SJSA1 (cell line): ENCODE results near the gene GRAMD1B. TPM values are rescaled to one million over a fixed set of nuclear protein-coding genes. Genes with fewer than 3 reads are reported as not detected.

ENCODE experiments used
- DNase-seq, 2 experiments: peaks; one replicate each; pipeline ENCODE4 v3.0.0-alpha.2; 2015 to 2020; ENCODE audit warnings: low spot score in 2 of 2, low read depth in 1 of 2
- H3K27ac ChIP-seq: fragments of 250-450 bp; sonication (Bioruptor Pico); 2 replicates; pipeline ENCODE4 v1.5.1; 2020; ENCODE audit warnings: mild to moderate bottlenecking, moderate library complexity
- H3K27me3 ChIP-seq: fragments of 250-450 bp; sonication (Bioruptor Pico); replicated peaks from 2 replicates; pipeline ENCODE4 v1.5.1; 2020; ENCODE audit warnings: mild to moderate bottlenecking, moderate library complexity
- H3K36me3 ChIP-seq: fragments of 250-450 bp; sonication (Bioruptor Pico); 2 replicates; pipeline ENCODE4 v1.5.1; 2020; ENCODE audit warnings: mild to moderate bottlenecking
- H3K4me1 ChIP-seq: fragments of 250-450 bp; sonication (Bioruptor Pico); replicated peaks from 2 replicates; pipeline ENCODE4 v1.6.1; 2021; ENCODE audit warnings: mild to moderate bottlenecking
- H3K4me3 ChIP-seq: fragments of 250-450 bp; sonication (Bioruptor Pico); 2 replicates; pipeline ENCODE4 v1.5.1; 2020; ENCODE audit warnings: mild to moderate bottlenecking
- H3K9me3 ChIP-seq: fragments of 250-450 bp; sonication (Bioruptor Pico); replicated peaks from 2 replicates; pipeline ENCODE4 v1.5.1; 2020; ENCODE audit warnings: mild to moderate bottlenecking
- total RNA-seq: library from RNA; depleted of rRNA; stranded (reverse); fragments of >200 nt; shearing (Covaris generic); gene quantifications from 2 replicates; pipeline ENCODE4 v1.2.3, GENCODE V29; 2014; rRNA removed

GRAMD1B gene
- 2.2 and 6.8 TPM in 2 replicates for total RNA-seq

- Histone ChIP-seq H3K27me3 (0 out of 2 replicates have a peak, but pooled peaks cover 4% of the 10 kb centered on the region), H3K9me3 (no peaks in the 10 kb centered on the region), H3K27ac (no peak within 1 kb of the TSS), H3K36me3 (no peaks in the 10 kb centered on the region), H3K4me3 (peak within 1 kb of the TSS; percentile 31), H3K4me1 (peaks cover 5% of the 10 kb centered on the region)
- DNase-seq: peak in 1 of 2 experiments; percentile 6
Observed at GRCh38 chr11:123429913-123430720, at the start of gene GRAMD1B. GRAMD1B (plus strand) TSS chr11:123430269; CDS start chr11:123430793, 524 bp downstream.

GRCh38 chr11:123381149-123381548 lies 48.9 kb upstream of the GRAMD1B start:
- Histone ChIP-seq H3K27me3 (no peaks in the 10 kb centered on the region), H3K9me3 (no peaks in the 10 kb centered on the region), H3K27ac (no peak overlapping the region)

GRCh38 chr11:123381817-123382554 lies 48.1 kb upstream of the GRAMD1B start:
- H3K9me3 ChIP-seq: no peaks in the 10 kb centered on the region
- H3K36me3 ChIP-seq: no peaks in the 10 kb centered on the region
- no peak for DNase-seq
- H3K27ac ChIP-seq: no peak overlapping the region
- H3K4me3 ChIP-seq: no peak overlapping the region
- no peaks in the 10 kb centered on the region for H3K4me1 ChIP-seq
- H3K27me3 ChIP-seq: no peaks in the 10 kb centered on the region

More at GRCh38 chr11:123381149-123381548, 48.9 kb upstream of the GRAMD1B start:
- no peak for DNase-seq
- no peaks in the 10 kb centered on the region for H3K4me1 ChIP-seq
- no peaks in the 10 kb centered on the region for H3K36me3 ChIP-seq
- no peak overlapping the region for H3K4me3 ChIP-seq

- Histone ChIP-seq H3K27me3 (no peaks in the 10 kb centered on the region), H3K36me3 (no peaks in the 10 kb centered on the region), H3K4me1 (no peaks in the 10 kb centered on the region), H3K9me3 (no peaks in the 10 kb centered on the region), H3K27ac (no peak overlapping the region), H3K4me3 (no peak overlapping the region)
- DNase-seq: no peak
Observed at GRCh38 chr11:123382555-123383074, 47.5 kb upstream of the GRAMD1B start.

- H3K4me3 ChIP-seq: no peak overlapping the region
- H3K36me3 ChIP-seq: no peaks in the 10 kb centered on the region
- H3K27ac ChIP-seq: no peak overlapping the region
- no peaks in the 10 kb centered on the region for H3K9me3 ChIP-seq
- H3K27me3 ChIP-seq: no peaks in the 10 kb centered on the region
- DNase-seq: no peak
- H3K4me1 ChIP-seq: no peaks in the 10 kb centered on the region
Observed at GRCh38 chr11:123384116-123384515, 46.0 kb upstream of the GRAMD1B start.

- Histone ChIP-seq H3K36me3 (no peaks in the 10 kb centered on the region), H3K27ac (no peak overlapping the region), H3K9me3 (no peaks in the 10 kb centered on the region), H3K4me3 (no peak overlapping the region), H3K4me1 (no peaks in the 10 kb centered on the region), H3K27me3 (no peaks in the 10 kb centered on the region)
- DNase-seq: no peak
Observed at GRCh38 chr11:123386796-123387510, 43.1 kb upstream of the GRAMD1B start.

GRCh38 chr11:123388640-123389039 lies 41.4 kb upstream of the GRAMD1B start:
- no peaks in the 10 kb centered on the region for H3K9me3 ChIP-seq
- no peaks in the 10 kb centered on the region for H3K4me1 ChIP-seq
- no peak overlapping the region for H3K27ac ChIP-seq
- no peak overlapping the region for H3K4me3 ChIP-seq
- DNase-seq: no peak
- H3K36me3 ChIP-seq: no peaks in the 10 kb centered on the region
- no peaks in the 10 kb centered on the region for H3K27me3 ChIP-seq

- H3K27ac ChIP-seq: no peak overlapping the region
- no peak for DNase-seq
- H3K4me1 ChIP-seq: no peaks in the 10 kb centered on the region
- no peaks in the 10 kb centered on the region for H3K9me3 ChIP-seq
- no peak overlapping the region for H3K4me3 ChIP-seq
- no peaks in the 10 kb centered on the region for H3K36me3 ChIP-seq
- no peaks in the 10 kb centered on the region for H3K27me3 ChIP-seq
Observed at GRCh38 chr11:123390146-123390545, 39.9 kb upstream of the GRAMD1B start.

GRCh38 chr11:123391646-123392348 lies 38.3 kb upstream of the GRAMD1B start:
- H3K4me1 ChIP-seq: no peaks in the 10 kb centered on the region
- no peaks in the 10 kb centered on the region for H3K36me3 ChIP-seq
- no peaks in the 10 kb centered on the region for H3K9me3 ChIP-seq
- no peak overlapping the region for H3K4me3 ChIP-seq
- no peaks in the 10 kb centered on the region for H3K27me3 ChIP-seq
- H3K27ac ChIP-seq: no peak overlapping the region
- no peak for DNase-seq

- H3K4me3 ChIP-seq: no peak overlapping the region
- no peaks in the 10 kb centered on the region for H3K9me3 ChIP-seq
- H3K27me3 ChIP-seq: no peaks in the 10 kb centered on the region
- no peaks in the 10 kb centered on the region for H3K4me1 ChIP-seq
- H3K36me3 ChIP-seq: no peaks in the 10 kb centered on the region
- no peak overlapping the region for H3K27ac ChIP-seq
- no peak for DNase-seq
Observed at GRCh38 chr11:123392431-123392830, 37.6 kb upstream of the GRAMD1B start.

- Histone ChIP-seq H3K27ac (no peak overlapping the region), H3K4me3 (no peak overlapping the region), H3K36me3 (no peaks in the 10 kb centered on the region), H3K9me3 (no peaks in the 10 kb centered on the region), H3K27me3 (no peaks in the 10 kb centered on the region), H3K4me1 (no peaks in the 10 kb centered on the region)
- DNase-seq: no peak
Observed at GRCh38 chr11:123392844-123393243, 37.2 kb upstream of the GRAMD1B start.

- no peaks in the 10 kb centered on the region for H3K9me3 ChIP-seq
- no peaks in the 10 kb centered on the region for H3K36me3 ChIP-seq
- no peak for DNase-seq
- H3K27ac ChIP-seq: no peak overlapping the region
- H3K27me3 ChIP-seq: no peaks in the 10 kb centered on the region; the same call in 1 of the 2 replicates
- no peak overlapping the region for H3K4me3 ChIP-seq
- H3K4me1 ChIP-seq: no peaks in the 10 kb centered on the region
Observed at GRCh38 chr11:123393312-123393927, 36.6 kb upstream of the GRAMD1B start.

- no peaks in the 10 kb centered on the region; the same call in 1 of the 2 replicates for H3K27me3 ChIP-seq
- no peak for DNase-seq
- H3K9me3 ChIP-seq: no peaks in the 10 kb centered on the region
- H3K4me1 ChIP-seq: no peaks in the 10 kb centered on the region
- no peak overlapping the region for H3K4me3 ChIP-seq
- H3K36me3 ChIP-seq: no peaks in the 10 kb centered on the region
- H3K27ac ChIP-seq: no peak overlapping the region
Observed at GRCh38 chr11:123404676-123405075, 25.4 kb upstream of the GRAMD1B start.
